ENCODE data around the gene KCNMB1.

Gene KCNMB1

GRCh38 chr5:170424629-170425028 is 35.5 kb upstream of the KCNMB1 start:
- no peak overlapping the region for H3K4me3 ChIP-seq (ENCODE audit: low read length)
- no peak for TF ChIP-seq ZNF274 (IDR thresholded peaks at IDR 0.05; ENCODE audit: low read depth, low read length)

- TF ChIP-seq ZNF274 (IDR thresholded peaks at IDR 0.05; ENCODE audit: low read depth, low read length) = no peak
- H3K4me3 ChIP-seq (ENCODE audit: low read length) = no peak overlapping the region
Measured at GRCh38 chr5:170423692-170424091, 34.5 kb upstream of the KCNMB1 start.

- no peak overlapping the region for H3K4me3 ChIP-seq (ENCODE audit: low read length)
- no peak for TF ChIP-seq ZNF274 (IDR thresholded peaks at IDR 0.05; ENCODE audit: low read depth, low read length)
Measured at GRCh38 chr5:170421826-170422225, 32.7 kb upstream of the KCNMB1 start.

GRCh38 chr5:170420806-170421412 is 31.7 kb upstream of the KCNMB1 start:
- no peak for TF ChIP-seq ZNF274 (IDR thresholded peaks at IDR 0.05; ENCODE audit: low read depth, low read length)
- H3K4me3 ChIP-seq (ENCODE audit: low read length) = no peak overlapping the region

- TF ChIP-seq ZNF274 (IDR thresholded peaks at IDR 0.05; ENCODE audit: low read depth, low read length) = no peak
- no peak overlapping the region for H3K4me3 ChIP-seq (ENCODE audit: low read length)
Measured at GRCh38 chr5:170419643-170420042, 30.5 kb upstream of the KCNMB1 start.

- TF ChIP-seq ZNF274 (IDR thresholded peaks at IDR 0.05; ENCODE audit: low read depth, low read length) = no peak
- no peak overlapping the region for H3K4me3 ChIP-seq (ENCODE audit: low read length)
Measured at GRCh38 chr5:170418736-170419135, 29.6 kb upstream of the KCNMB1 start.

GRCh38 chr5:170416526-170416925 is 27.4 kb upstream of the KCNMB1 start:
- no peak overlapping the region for H3K4me3 ChIP-seq (ENCODE audit: low read length)
- TF ChIP-seq ZNF274 (IDR thresholded peaks at IDR 0.05; ENCODE audit: low read depth, low read length) = no peak

GRCh38 chr5:170414786-170415185 is 25.6 kb upstream of the KCNMB1 start:
- no peak for TF ChIP-seq ZNF274 (IDR thresholded peaks at IDR 0.05; ENCODE audit: low read depth, low read length)
- H3K4me3 ChIP-seq (ENCODE audit: low read length) = no peak overlapping the region

GRCh38 chr5:170413897-170414296 is 24.7 kb upstream of the KCNMB1 start:
- no peak overlapping the region for H3K4me3 ChIP-seq (ENCODE audit: low read length)
- TF ChIP-seq ZNF274 (IDR thresholded peaks at IDR 0.05; ENCODE audit: low read depth, low read length) = no peak

GRCh38 chr5:170411100-170411499 is 21.9 kb upstream of the KCNMB1 start:
- H3K4me3 ChIP-seq (ENCODE audit: low read length) = no peak overlapping the region
- no peak for TF ChIP-seq ZNF274 (IDR thresholded peaks at IDR 0.05; ENCODE audit: low read depth, low read length)

- H3K4me3 ChIP-seq (ENCODE audit: low read length) = no peak overlapping the region
- no peak for TF ChIP-seq ZNF274 (IDR thresholded peaks at IDR 0.05; ENCODE audit: low read depth, low read length)
Measured at GRCh38 chr5:170410401-170410800, 21.2 kb upstream of the KCNMB1 start.

GRCh38 chr5:170408877-170409660 is 19.9 kb upstream of the KCNMB1 start:
- TF ChIP-seq ZNF274 (IDR thresholded peaks at IDR 0.05; ENCODE audit: low read depth, low read length) = no peak
- H3K4me3 ChIP-seq (ENCODE audit: low read length) = no peak overlapping the region

- no peak overlapping the region for H3K4me3 ChIP-seq (ENCODE audit: low read length)
- TF ChIP-seq ZNF274 (IDR thresholded peaks at IDR 0.05; ENCODE audit: low read depth, low read length) = no peak
Measured at GRCh38 chr5:170408226-170408625, 19.1 kb upstream of the KCNMB1 start.

- H3K4me3 ChIP-seq (ENCODE audit: low read length) = no peak overlapping the region
- no peak for TF ChIP-seq ZNF274 (IDR thresholded peaks at IDR 0.05; ENCODE audit: low read depth, low read length)
Measured at GRCh38 chr5:170407062-170407461, 17.9 kb upstream of the KCNMB1 start.

- no peak overlapping the region for H3K4me3 ChIP-seq (ENCODE audit: low read length)
- no peak for TF ChIP-seq ZNF274 (IDR thresholded peaks at IDR 0.05; ENCODE audit: low read depth, low read length)
Measured at GRCh38 chr5:170405817-170406216, 16.6 kb upstream of the KCNMB1 start.
